GM18511 (cell line): ENCODE results near the gene ARHGEF9.
"Not testable (repeated sequence)": the region's sequence is repeated elsewhere in the genome, so short reads cannot be mapped to it uniquely, and the experiment has no call there.

ENCODE experiments used
- ATAC-seq: cut with Tn5 transposase; IDR thresholded peaks from one replicate; pipeline ENCODE4 v1.9.1; 2021; ENCODE audit warnings: mild to moderate bottlenecking, moderate library complexity; ENCODE audit not compliant: unreplicated experiment

Gene ARHGEF9

GRCh38 chrX:63784902-63785707, at the start of gene ARHGEF9:
ARHGEF9 (minus strand) TSS chrX:63785214; CDS start chrX:63785145, 69 bp downstream.
- peak; percentile 66 for ATAC-seq

- not testable (repeated sequence) for ATAC-seq
These were observed 40.4 kb upstream of the ARHGEF9 start for GRCh38 chrX:63825446-63825845.

GRCh38 chrX:63818156-63818555, 33.1 kb upstream of the ARHGEF9 start:
- ATAC-seq: no peak

- no peak for ATAC-seq
These were observed 32.7 kb upstream of the ARHGEF9 start for GRCh38 chrX:63817696-63818095.

GRCh38 chrX:63812823-63813222, 27.8 kb upstream of the ARHGEF9 start:
- no peak for ATAC-seq

- ATAC-seq: no peak
These were observed 25.7 kb upstream of the ARHGEF9 start for GRCh38 chrX:63810746-63811145.

GRCh38 chrX:63809173-63809572, 24.2 kb upstream of the ARHGEF9 start:
- ATAC-seq: no peak

GRCh38 chrX:63795406-63795805, 10.4 kb upstream of the ARHGEF9 start:
- not testable (repeated sequence) for ATAC-seq

- peak; percentile 50 for ATAC-seq
These were observed 660 bp upstream of the ARHGEF9 start for GRCh38 chrX:63785708-63786040.

GRCh38 chrX:63784346-63784901, 590 bp downstream of the ARHGEF9 start:
- ATAC-seq: peak; percentile 14

- ATAC-seq: no peak
These were observed 2.5 kb downstream of the ARHGEF9 start for GRCh38 chrX:63782515-63782914.

GRCh38 chrX:63768760-63769159, 16.3 kb downstream of the ARHGEF9 start:
- no peak for ATAC-seq

GRCh38 chrX:63765712-63766111, 19.3 kb downstream of the ARHGEF9 start:
- ATAC-seq: no peak

- no peak for ATAC-seq
These were observed 20.1 kb downstream of the ARHGEF9 start for GRCh38 chrX:63764946-63765345.

- ATAC-seq: peak; percentile 80
These were observed 23.4 kb downstream of the ARHGEF9 start for GRCh38 chrX:63761639-63762038.

GRCh38 chrX:63758011-63758410, 27.0 kb downstream of the ARHGEF9 start:
- ATAC-seq: no peak

- ATAC-seq: no peak
These were observed 29.1 kb downstream of the ARHGEF9 start for GRCh38 chrX:63755892-63756291.

GRCh38 chrX:63754860-63755579, 30.0 kb downstream of the ARHGEF9 start:
- peak; percentile 97 for ATAC-seq

- ATAC-seq: peak; percentile 49
These were observed 30.7 kb downstream of the ARHGEF9 start for GRCh38 chrX:63754136-63754859.

GRCh38 chrX:63751481-63751880, 33.5 kb downstream of the ARHGEF9 start:
- ATAC-seq: no peak

- ATAC-seq: no peak
These were observed 34.2 kb downstream of the ARHGEF9 start for GRCh38 chrX:63750811-63751210.
